ENCODE data around the gene TMPRSS6. TPM values are rescaled to one million over a fixed set of nuclear protein-coding genes. Genes with fewer than 3 reads are reported as not detected.

Gene TMPRSS6
- total and polyA plus RNA-seq, 2 donors from 2014 or later: 1.4 TPM; not detected in 1

GRCh38 chr22:37050913-37051312 is 58.6 kb downstream of the TMPRSS6 start:
- Histone ChIP-seq H3K9me3 (ENCODE audit: control insufficient read depth in 2 of 3, insufficient read depth in 1 of 3, low read length in 3 of 3) (no peaks in the 10 kb centered on the region), H3K9ac (ENCODE audit: low read length in 3 of 3) (no peak overlapping the region), H3K27me3 (ENCODE audit: control insufficient read depth, insufficient read depth, low read length) (no peaks in the 10 kb centered on the region), H3K36me3 (ENCODE audit: control insufficient read depth in 2 of 3, insufficient read depth in 3 of 3, low read length in 3 of 3) (no peaks in the 10 kb centered on the region), H3K4me1 (ENCODE audit: control insufficient read depth in 2 of 3, insufficient read depth in 2 of 3, low read depth in 1 of 3, low read length in 3 of 3) (peaks cover 0 to 7% (median 0%) of the 10 kb centered on the region in 3 donors), H3K4me3 (ENCODE audit: low read length in 3 of 3) (no peak overlapping the region), H3K27ac (ENCODE audit: low read depth in 2 of 2, low read length in 2 of 2) (no peak overlapping the region)
- TF ChIP-seq, protein P1, sequence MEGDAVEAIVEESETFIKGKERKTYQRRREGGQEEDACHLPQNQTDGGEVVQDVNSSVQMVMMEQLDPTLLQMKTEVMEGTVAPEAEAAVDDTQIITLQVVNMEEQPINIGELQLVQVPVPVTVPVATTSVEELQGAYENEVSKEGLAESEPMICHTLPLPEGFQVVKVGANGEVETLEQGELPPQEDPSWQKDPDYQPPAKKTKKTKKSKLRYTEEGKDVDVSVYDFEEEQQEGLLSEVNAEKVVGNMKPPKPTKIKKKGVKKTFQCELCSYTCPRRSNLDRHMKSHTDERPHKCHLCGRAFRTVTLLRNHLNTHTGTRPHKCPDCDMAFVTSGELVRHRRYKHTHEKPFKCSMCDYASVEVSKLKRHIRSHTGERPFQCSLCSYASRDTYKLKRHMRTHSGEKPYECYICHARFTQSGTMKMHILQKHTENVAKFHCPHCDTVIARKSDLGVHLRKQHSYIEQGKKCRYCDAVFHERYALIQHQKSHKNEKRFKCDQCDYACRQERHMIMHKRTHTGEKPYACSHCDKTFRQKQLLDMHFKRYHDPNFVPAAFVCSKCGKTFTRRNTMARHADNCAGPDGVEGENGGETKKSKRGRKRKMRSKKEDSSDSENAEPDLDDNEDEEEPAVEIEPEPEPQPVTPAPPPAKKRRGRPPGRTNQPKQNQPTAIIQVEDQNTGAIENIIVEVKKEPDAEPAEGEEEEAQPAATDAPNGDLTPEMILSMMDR (IDR thresholded peaks at IDR 0.05; ENCODE audit: borderline replicate concordance, extremely low read depth, insufficient read depth): no peak
- DNase-seq (no peak), FAIRE-seq (no peak)
- intact Hi-C loops (cut with DNase I): no loop called here

DNA sequence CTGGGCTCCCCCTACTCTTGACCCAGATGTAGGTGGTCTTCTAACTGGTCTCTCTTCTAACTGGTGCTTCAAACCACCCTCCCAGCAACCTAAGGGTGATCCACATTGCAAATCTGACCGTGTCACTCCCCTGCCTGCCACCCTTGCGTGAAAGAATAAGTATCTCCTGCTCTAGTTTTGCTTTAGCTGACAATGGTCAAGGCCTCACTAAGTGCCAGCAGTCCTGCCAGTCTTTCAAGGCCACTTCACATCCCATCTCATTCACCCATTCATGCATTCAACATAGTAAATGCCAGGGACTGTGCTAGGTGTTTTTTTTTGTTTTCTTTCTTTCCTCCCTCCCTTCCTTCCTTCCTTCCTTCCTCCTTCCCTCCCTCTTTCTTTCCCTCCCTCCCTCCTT is 60.3 kb downstream of the TMPRSS6 start:
- Histone ChIP-seq H3K4me1 (ENCODE audit: control insufficient read depth in 2 of 3, insufficient read depth in 2 of 3, low read depth in 1 of 3, low read length in 3 of 3) (peaks cover 0 to 7% (median 0%) of the 10 kb centered on the region in 3 donors), H3K9me3 (ENCODE audit: control insufficient read depth in 2 of 3, insufficient read depth in 1 of 3, low read length in 3 of 3) (no peaks in the 10 kb centered on the region), H3K27me3 (ENCODE audit: control insufficient read depth, insufficient read depth, low read length) (no peaks in the 10 kb centered on the region), H3K36me3 (ENCODE audit: control insufficient read depth in 2 of 3, insufficient read depth in 3 of 3, low read length in 3 of 3) (no peaks in the 10 kb centered on the region), H3K27ac (ENCODE audit: low read depth in 2 of 2, low read length in 2 of 2) (no peak overlapping the region), H3K4me3 (ENCODE audit: low read length in 3 of 3) (no peak overlapping the region), H3K9ac (ENCODE audit: low read length in 3 of 3) (no peak overlapping the region)
- intact Hi-C loops (cut with DNase I): no loop called here
- TF ChIP-seq, protein P1 (IDR thresholded peaks at IDR 0.05; ENCODE audit: borderline replicate concordance, extremely low read depth, insufficient read depth): no peak
- no peak for FAIRE-seq
- DNase-seq: no peak

GRCh38 chr22:37048133-37048532 is 61.4 kb downstream of the TMPRSS6 start:
- Histone ChIP-seq H3K27ac (ENCODE audit: low read depth in 2 of 2, low read length in 2 of 2) (no peak overlapping the region), H3K4me3 (ENCODE audit: low read length in 3 of 3) (no peak overlapping the region), H3K9ac (ENCODE audit: low read length in 3 of 3) (no peak overlapping the region), H3K36me3 (ENCODE audit: control insufficient read depth in 2 of 3, insufficient read depth in 3 of 3, low read length in 3 of 3) (no peaks in the 10 kb centered on the region), H3K4me1 (ENCODE audit: control insufficient read depth in 2 of 3, insufficient read depth in 2 of 3, low read depth in 1 of 3, low read length in 3 of 3) (peaks cover 0 to 7% (median 0%) of the 10 kb centered on the region in 3 donors), H3K9me3 (ENCODE audit: control insufficient read depth in 2 of 3, insufficient read depth in 1 of 3, low read length in 3 of 3) (no peaks in the 10 kb centered on the region), H3K27me3 (ENCODE audit: control insufficient read depth, insufficient read depth, low read length) (no peaks in the 10 kb centered on the region)
- DNase-seq (no peak), FAIRE-seq (no peak)
- TF ChIP-seq, protein P1 (IDR thresholded peaks at IDR 0.05; ENCODE audit: borderline replicate concordance, extremely low read depth, insufficient read depth): no peak
- intact Hi-C loops (cut with DNase I): no loop called here

DNA sequence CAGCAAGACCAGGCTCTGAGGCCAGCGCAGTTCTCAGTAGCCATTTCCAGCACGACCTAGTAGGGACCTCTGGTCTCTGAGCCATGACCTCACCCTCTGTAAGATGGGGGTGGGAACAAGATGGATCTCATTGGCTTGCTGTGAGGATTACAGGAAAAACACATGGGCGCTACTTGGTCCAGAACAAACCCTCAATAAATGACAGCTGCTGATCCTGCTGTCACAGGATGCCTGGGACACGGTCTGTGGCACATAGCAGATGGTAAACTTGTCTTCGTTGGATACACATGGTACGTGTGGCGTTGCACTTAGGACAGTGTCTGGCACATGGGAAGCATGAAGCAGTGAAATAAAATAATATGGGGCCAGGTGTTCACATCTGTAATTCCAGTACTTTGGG is 62.5 kb downstream of the TMPRSS6 start:
- no peak for FAIRE-seq

More for the DNA sequence above, 62.5 kb downstream of the TMPRSS6 start:
- no peak overlapping the region for H3K27ac ChIP-seq (ENCODE audit: low read depth in 2 of 2, low read length in 2 of 2)
- H3K4me1 ChIP-seq (ENCODE audit: control insufficient read depth in 2 of 3, insufficient read depth in 2 of 3, low read depth in 1 of 3, low read length in 3 of 3): peaks cover 0 to under 1% (median 0%) of the 10 kb centered on the region in 3 donors
- no peak overlapping the region for H3K9ac ChIP-seq (ENCODE audit: low read length in 3 of 3)
- no peak for DNase-seq
- H3K27me3 ChIP-seq (ENCODE audit: control insufficient read depth, insufficient read depth, low read length): no peaks in the 10 kb centered on the region
- H3K4me3 ChIP-seq (ENCODE audit: low read length in 3 of 3): no peak overlapping the region
- H3K36me3 ChIP-seq (ENCODE audit: control insufficient read depth in 2 of 3, insufficient read depth in 3 of 3, low read length in 3 of 3): no peaks in the 10 kb centered on the region
- TF ChIP-seq, protein P1 (IDR thresholded peaks at IDR 0.05; ENCODE audit: borderline replicate concordance, extremely low read depth, insufficient read depth): no peak
- no peaks in the 10 kb centered on the region for H3K9me3 ChIP-seq (ENCODE audit: control insufficient read depth in 2 of 3, insufficient read depth in 1 of 3, low read length in 3 of 3)
- intact Hi-C loops (cut with DNase I): no loop called here

Data from kidney (tissue), 14 donors.